Activated CD4-positive, alpha-beta T cell treated with anti-CD3 and anti-CD28 coated beads, Interleukin-2, amount 10 ng/mL, durations not matched to agents 7 days and 5 days (primary cell): ENCODE measurements around the gene EXOC4. TPM values are rescaled to one million over a fixed set of nuclear protein-coding genes. Genes with fewer than 3 reads are reported as not detected.

Experiments used
- CTCF ChIA-PET: fragments of 350-600 bp; sonication (Branson Sonifier 250); formaldehyde crosslinking; loops from one replicate; lab custom pipeline; 2021; ENCODE audit warnings: antibody characterized with exemption; lab: Charles Lee
- POLR2A ChIA-PET: fragments of 350-600 bp; sonication (Branson Sonifier 250); formaldehyde crosslinking; loops from one replicate; lab custom pipeline; 2021; ENCODE audit warnings: antibody characterized with exemption; lab: Charles Lee
- DNase-seq: peaks from one replicate; pipeline ENCODE4 v3.0.0-alpha.2; 2020
- H3K27ac Mint-ChIP-seq: one replicate; pipeline ENCODE4 v1.8.0; 2021; ENCODE audit warnings: mild to moderate bottlenecking, moderate library complexity, mixed read lengths
- H3K27me3 Mint-ChIP-seq: one replicate; pipeline ENCODE4 v1.8.0; 2021; ENCODE audit warnings: mixed read lengths
- H3K36me3 Mint-ChIP-seq: one replicate; pipeline ENCODE4 v1.8.0; 2021; ENCODE audit warnings: low read depth, mixed read lengths
- H3K4me1 Mint-ChIP-seq: one replicate; pipeline ENCODE4 v1.8.0; 2021; ENCODE audit warnings: mixed read lengths
- H3K4me3 Mint-ChIP-seq: one replicate; pipeline ENCODE4 v1.8.0; 2021; ENCODE audit warnings: mild to moderate bottlenecking, moderate library complexity, mixed read lengths
- H3K9me3 Mint-ChIP-seq: one replicate; pipeline ENCODE4 v1.8.0; 2021; ENCODE audit warnings: mixed read lengths
- total RNA-seq, 2 experiments: library from RNA; stranded (reverse); gene quantifications; one replicate each; pipeline ENCODE4 v1.2.3, GENCODE V29; 2021

The EXOC4 gene
- total RNA-seq, 2 experiments from 2014 or later = 76.7 to 84.6 TPM

GRCh38 chr7:133955208-133955607, 702.3 kb downstream of the EXOC4 start:
- H3K27me3 Mint-ChIP-seq = no peaks in the 10 kb centered on the region
- H3K4me1 Mint-ChIP-seq = peaks cover 7% of the 10 kb centered on the region
- ChIA-PET POLR2A (no interaction called here), CTCF (interaction anchor here (1.2 kb wide), 1 partner anchor 21 kb away, joined by 3 read pairs; no protein-coding TSS in a partner anchor)
- no peak overlapping the region for H3K27ac Mint-ChIP-seq
- DNase-seq = no peak
- peaks cover 3% of the 10 kb centered on the region for H3K36me3 Mint-ChIP-seq
- no peak overlapping the region for H3K4me3 Mint-ChIP-seq
- peaks cover 2% of the 10 kb centered on the region for H3K9me3 Mint-ChIP-seq

- H3K27ac Mint-ChIP-seq = no peak overlapping the region
- POLR2A ChIA-PET = no interaction called here
- H3K4me3 Mint-ChIP-seq = no peak overlapping the region
- H3K4me1 Mint-ChIP-seq = peaks cover 19% of the 10 kb centered on the region
- no peak for DNase-seq
- no peaks in the 10 kb centered on the region for H3K27me3 Mint-ChIP-seq
- CTCF ChIA-PET = no interaction called here
- peaks cover 2% of the 10 kb centered on the region for H3K9me3 Mint-ChIP-seq
- H3K36me3 Mint-ChIP-seq = no peaks in the 10 kb centered on the region
Observed at GRCh38 chr7:133957845-133958244, 705.0 kb downstream of the EXOC4 start.

GRCh38 chr7:133958822-133959221, 705.9 kb downstream of the EXOC4 start:
- ChIA-PET CTCF (no interaction called here), POLR2A (no interaction called here)
- H3K27me3 Mint-ChIP-seq = no peaks in the 10 kb centered on the region
- no peak for DNase-seq
- no peak overlapping the region for H3K27ac Mint-ChIP-seq
- peaks cover 19% of the 10 kb centered on the region for H3K4me1 Mint-ChIP-seq
- peaks cover 2% of the 10 kb centered on the region for H3K9me3 Mint-ChIP-seq
- H3K4me3 Mint-ChIP-seq = no peak overlapping the region
- no peaks in the 10 kb centered on the region for H3K36me3 Mint-ChIP-seq

GRCh38 chr7:133959505-133959904, 706.6 kb downstream of the EXOC4 start:
- Mint-ChIP-seq H3K4me3 (no peak overlapping the region), H3K9me3 (peaks cover 2% of the 10 kb centered on the region), H3K27ac (no peak overlapping the region), H3K27me3 (no peaks in the 10 kb centered on the region), H3K4me1 (peaks cover 19% of the 10 kb centered on the region), H3K36me3 (no peaks in the 10 kb centered on the region)
- CTCF ChIA-PET = no interaction called here
- DNase-seq = no peak
- POLR2A ChIA-PET = no interaction called here

GRCh38 chr7:133961724-133962123, 708.8 kb downstream of the EXOC4 start:
- POLR2A ChIA-PET = no interaction called here
- Mint-ChIP-seq H3K9me3 (peaks cover 6% of the 10 kb centered on the region), H3K36me3 (peaks cover 4% of the 10 kb centered on the region), H3K27me3 (no peaks in the 10 kb centered on the region), H3K4me1 (peaks cover 19% of the 10 kb centered on the region), H3K4me3 (no peak overlapping the region), H3K27ac (no peak overlapping the region)
- CTCF ChIA-PET = no interaction called here
- peak; percentile 8 for DNase-seq

- POLR2A ChIA-PET = no interaction called here
- CTCF ChIA-PET = no interaction called here
- Mint-ChIP-seq H3K4me1 (peaks cover 19% of the 10 kb centered on the region), H3K27ac (no peak overlapping the region), H3K27me3 (no peaks in the 10 kb centered on the region), H3K36me3 (peaks cover 7% of the 10 kb centered on the region), H3K9me3 (peaks cover 15% of the 10 kb centered on the region), H3K4me3 (no peak overlapping the region)
- DNase-seq = no peak
Observed at GRCh38 chr7:133962646-133963045, 709.8 kb downstream of the EXOC4 start.

GRCh38 chr7:133963629-133964028, 710.8 kb downstream of the EXOC4 start:
- POLR2A ChIA-PET = no interaction called here
- Mint-ChIP-seq H3K27me3 (no peaks in the 10 kb centered on the region), H3K4me1 (peaks cover 19% of the 10 kb centered on the region), H3K4me3 (no peak overlapping the region), H3K36me3 (peaks cover 7% of the 10 kb centered on the region), H3K9me3 (peaks cover 20% of the 10 kb centered on the region), H3K27ac (no peak overlapping the region)
- CTCF ChIA-PET = no interaction called here
- DNase-seq = no peak

- no peak for DNase-seq
- H3K4me1 Mint-ChIP-seq = no peaks in the 10 kb centered on the region
- peaks cover 7% of the 10 kb centered on the region for H3K36me3 Mint-ChIP-seq
- no peaks in the 10 kb centered on the region for H3K27me3 Mint-ChIP-seq
- peaks cover 15% of the 10 kb centered on the region for H3K9me3 Mint-ChIP-seq
- CTCF ChIA-PET = no interaction called here
- POLR2A ChIA-PET = no interaction called here
- no peak overlapping the region for H3K4me3 Mint-ChIP-seq
- H3K27ac Mint-ChIP-seq = no peak overlapping the region
Observed at GRCh38 chr7:133971625-133972024, 718.7 kb downstream of the EXOC4 start.

GRCh38 chr7:133973710-133974109, 720.8 kb downstream of the EXOC4 start:
- CTCF ChIA-PET = no interaction called here
- POLR2A ChIA-PET = no interaction called here
- Mint-ChIP-seq H3K27ac (no peak overlapping the region), H3K9me3 (no peaks in the 10 kb centered on the region), H3K4me3 (no peak overlapping the region), H3K36me3 (peaks cover 3% of the 10 kb centered on the region), H3K27me3 (no peaks in the 10 kb centered on the region), H3K4me1 (peaks cover 2% of the 10 kb centered on the region)
- DNase-seq = no peak

- CTCF ChIA-PET = no interaction called here
- Mint-ChIP-seq H3K4me3 (no peak overlapping the region), H3K36me3 (no peaks in the 10 kb centered on the region), H3K4me1 (peaks cover 2% of the 10 kb centered on the region), H3K27me3 (no peaks in the 10 kb centered on the region), H3K9me3 (peaks cover 3% of the 10 kb centered on the region), H3K27ac (no peak overlapping the region)
- no peak for DNase-seq
- POLR2A ChIA-PET = no interaction called here
Observed at GRCh38 chr7:133975130-133975529, 722.3 kb downstream of the EXOC4 start.

- CTCF ChIA-PET = interaction anchor here (0.9 kb wide), 1 partner anchor 21 kb away, joined by 3 read pairs; no protein-coding TSS in a partner anchor
- H3K27me3 Mint-ChIP-seq = no peaks in the 10 kb centered on the region
Observed at GRCh38 chr7:133976140-133976539, 723.3 kb downstream of the EXOC4 start.

GRCh38 chr7:133977409-133978274, 724.8 kb downstream of the EXOC4 start:
- DNase-seq = no peak
- ChIA-PET CTCF (no interaction called here), POLR2A (no interaction called here)
- no peak overlapping the region for H3K4me3 Mint-ChIP-seq
- H3K4me1 Mint-ChIP-seq = peaks cover 2% of the 10 kb centered on the region
- no peaks in the 10 kb centered on the region for H3K27me3 Mint-ChIP-seq
- peak overlapping the region; percentile 39 for H3K27ac Mint-ChIP-seq
- H3K36me3 Mint-ChIP-seq = no peaks in the 10 kb centered on the region
- H3K9me3 Mint-ChIP-seq = peaks cover 3% of the 10 kb centered on the region

More at GRCh38 chr7:133976140-133976539, 723.3 kb downstream of the EXOC4 start:
- H3K4me1 Mint-ChIP-seq = peaks cover 2% of the 10 kb centered on the region
- no peak overlapping the region for H3K27ac Mint-ChIP-seq
- no peak for DNase-seq
- no peaks in the 10 kb centered on the region for H3K36me3 Mint-ChIP-seq
- POLR2A ChIA-PET = no interaction called here
- H3K9me3 Mint-ChIP-seq = peaks cover 3% of the 10 kb centered on the region
- no peak overlapping the region for H3K4me3 Mint-ChIP-seq

GRCh38 chr7:133978502-133979295, 725.8 kb downstream of the EXOC4 start:
- peaks cover 3% of the 10 kb centered on the region for H3K9me3 Mint-ChIP-seq
- no peaks in the 10 kb centered on the region for H3K36me3 Mint-ChIP-seq
- no peak for DNase-seq
- no peak overlapping the region for H3K4me3 Mint-ChIP-seq
- POLR2A ChIA-PET = no interaction called here
- no peaks in the 10 kb centered on the region for H3K27me3 Mint-ChIP-seq
- no peak overlapping the region for H3K27ac Mint-ChIP-seq
- peaks cover 2% of the 10 kb centered on the region for H3K4me1 Mint-ChIP-seq
- CTCF ChIA-PET = no interaction called here
